Sigmoid colon (tissue), 3 donors: Measurements from ENCODE around the gene CHM.

Experiments used
- POLR2A ChIP-seq, 2 donors: fragments of 450-650 bp; IDR thresholded peaks; one replicate each; pipeline ENCODE4 v1.6.1; 2016; ENCODE audit warnings: antibody characterized with exemption in 2 of 2, mild to moderate bottlenecking in 2 of 2, moderate library complexity in 2 of 2
- TF ChIP-seq, protein P1 (sequence below), 4 experiments: fragments of 450-650 bp in 3 of 4; fragments of 200-600 bp in 1 of 4; IDR thresholded peaks; one replicate each; pipeline ENCODE4 v1.5.1; 2016 to 2019; ENCODE audit warnings: antibody characterized with exemption in 4 of 4, mild to moderate bottlenecking in 3 of 4, moderate library complexity in 2 of 4

- TF ChIP-seq, protein P1, sequence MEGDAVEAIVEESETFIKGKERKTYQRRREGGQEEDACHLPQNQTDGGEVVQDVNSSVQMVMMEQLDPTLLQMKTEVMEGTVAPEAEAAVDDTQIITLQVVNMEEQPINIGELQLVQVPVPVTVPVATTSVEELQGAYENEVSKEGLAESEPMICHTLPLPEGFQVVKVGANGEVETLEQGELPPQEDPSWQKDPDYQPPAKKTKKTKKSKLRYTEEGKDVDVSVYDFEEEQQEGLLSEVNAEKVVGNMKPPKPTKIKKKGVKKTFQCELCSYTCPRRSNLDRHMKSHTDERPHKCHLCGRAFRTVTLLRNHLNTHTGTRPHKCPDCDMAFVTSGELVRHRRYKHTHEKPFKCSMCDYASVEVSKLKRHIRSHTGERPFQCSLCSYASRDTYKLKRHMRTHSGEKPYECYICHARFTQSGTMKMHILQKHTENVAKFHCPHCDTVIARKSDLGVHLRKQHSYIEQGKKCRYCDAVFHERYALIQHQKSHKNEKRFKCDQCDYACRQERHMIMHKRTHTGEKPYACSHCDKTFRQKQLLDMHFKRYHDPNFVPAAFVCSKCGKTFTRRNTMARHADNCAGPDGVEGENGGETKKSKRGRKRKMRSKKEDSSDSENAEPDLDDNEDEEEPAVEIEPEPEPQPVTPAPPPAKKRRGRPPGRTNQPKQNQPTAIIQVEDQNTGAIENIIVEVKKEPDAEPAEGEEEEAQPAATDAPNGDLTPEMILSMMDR (IDR thresholded peaks at IDR 0.05), result no peak
- no peak for TF ChIP-seq POLR2A (IDR thresholded peaks at IDR 0.05)
Observed at GRCh38 chrX:85928606-85929005, 118.8 kb downstream of the CHM start.
